GM12878 (cell line): Measurements from ENCODE around the gene TRIM47. TPM values are rescaled to one million over a fixed set of nuclear protein-coding genes. Genes with fewer than 3 reads are reported as not detected.

Experiments
- ATAC-seq: fragments of 200-7000 bp; cut with Tn5 transposase; 3 replicates; pipeline ENCODE4 v1.9.1; 2020; ENCODE audit warnings: mild to moderate bottlenecking, moderate library complexity
- BruUV-seq: library from RNA; stranded (reverse); fragments of 400-500 nt; replicated peaks from 2 replicates; lab custom pipeline; 2021; lab: Mats Ljungman, UMichigan
- CTCF ChIA-PET: fragments of 300-600 bp; sonication (Branson Sonifier 250); formaldehyde crosslinking; extraction: SDS; loops from one replicate; lab custom pipeline; 2021; ENCODE audit warnings: inconsistent platforms; lab: Yijun Ruan, JAX
- POLR2A ChIA-PET: fragments of 350-600 bp; formaldehyde crosslinking; extraction: SDS; loops from one replicate; lab custom pipeline; 2021; ENCODE audit warnings: inconsistent platforms; lab: Charles Lee
- RAD21 ChIA-PET: fragments of 300-600 bp; sonication (Branson Sonifier 250); formaldehyde crosslinking; loops from one replicate; lab custom pipeline; 2023; ENCODE audit warnings: antibody characterized with exemption; ENCODE audit not compliant: unreplicated experiment; lab: Charles Lee
- SMC1A ChIA-PET: fragments of 300-600 bp; sonication (Branson Sonifier 250); formaldehyde crosslinking; loops from one replicate; lab custom pipeline; 2023; ENCODE audit not compliant: unreplicated experiment, uncharacterized antibody; lab: Charles Lee
- DNase-seq: peaks from one replicate; pipeline ENCODE4 v3.0.0-alpha.2; 2011; ENCODE audit warnings: low read depth, low spot score
- FAIRE-seq: peaks from 3 replicates; lab custom pipeline; 2011; peaks lifted over from hg19 to GRCh38; lab: Jason Lieb, UNC
- H2AFZ ChIP-seq: 2 replicates; pipeline ENCODE4 v1.6.0; 2011; ENCODE audit warnings: low read depth, low read length, control low read depth; ENCODE audit not compliant: control insufficient read depth
- H3K27ac ChIP-seq: 2 replicates; pipeline ENCODE4 v1.5.1; 2011; ENCODE audit warnings: control low read depth; ENCODE audit not compliant: control insufficient read depth, insufficient read depth
- H3K27me3 ChIP-seq, 2 experiments: replicated peaks in 1 of 2; 2 replicates each; pipeline versions ENCODE4 v1.6.0 to v1.6.1; 2011; ENCODE audit warnings: low read length in 1 of 2; ENCODE audit not compliant: control insufficient read depth in 2 of 2, insufficient read depth in 2 of 2
- H3K36me3 ChIP-seq, 2 experiments: 2 replicates each; pipeline ENCODE4 v1.5.1; 2011; ENCODE audit warnings: low read length in 1 of 2; ENCODE audit not compliant: control insufficient read depth in 2 of 2, insufficient read depth in 2 of 2
- H3K4me1 ChIP-seq: 2 replicates; pipeline ENCODE4 v1.6.1; 2011; ENCODE audit warnings: mild to moderate bottlenecking, low read length, moderate library complexity, mixed read lengths; ENCODE audit not compliant: control insufficient read depth, insufficient read depth
- H3K4me2 ChIP-seq: 2 replicates; pipeline ENCODE4 v1.6.0; 2011; ENCODE audit warnings: control low read depth; ENCODE audit not compliant: control insufficient read depth, insufficient read depth
- H3K4me3 ChIP-seq: fragments of 200-600 bp; sonication (generic); 2 replicates; pipeline ENCODE4 v1.5.1; 2016
- H3K79me2 ChIP-seq: 2 replicates; pipeline ENCODE4 v1.6.0; 2011; ENCODE audit warnings: low read length; ENCODE audit not compliant: control insufficient read depth, insufficient read depth
- H3K9ac ChIP-seq: 2 replicates; pipeline ENCODE4 v1.8.0; 2011; ENCODE audit warnings: low read length, control low read depth, mixed read lengths; ENCODE audit not compliant: control insufficient read depth, insufficient read depth
- H3K9me3 ChIP-seq: replicated peaks from 3 replicates; pipeline ENCODE4 v1.5.1; 2011; ENCODE audit warnings: mild to moderate bottlenecking, low read length; ENCODE audit not compliant: control insufficient read depth, insufficient read depth
- H4K20me1 ChIP-seq: 2 replicates; pipeline ENCODE4 v1.6.0; 2011; ENCODE audit not compliant: control insufficient read depth, insufficient read depth
- ASH2L ChIP-seq: fragments of 300-600, 200-600 bp; sonication (generic); IDR thresholded peaks from 2 replicates; pipeline ENCODE4 v1.6.1; 2017; ENCODE audit warnings: low read depth, mild to moderate bottlenecking, borderline replicate concordance
- DPF2 ChIP-seq: fragments of 450-650 bp; IDR thresholded peaks from 2 replicates; pipeline ENCODE4 v1.6.1; 2017; ENCODE audit warnings: mild to moderate bottlenecking
- ESRRA ChIP-seq: IDR thresholded peaks from 2 replicates; pipeline ENCODE4 v1.6.1; 2012; ENCODE audit warnings: mild to moderate bottlenecking, low read length, improper control_type of control experiment
- GABPA ChIP-seq: IDR thresholded peaks from 2 replicates; pipeline ENCODE4 v1.6.1; 2014; ENCODE audit warnings: antibody characterized with exemption, low read depth, mild to moderate bottlenecking, inconsistent platforms
- HDAC2 ChIP-seq: fragments of 200-600 bp; sonication (generic); IDR thresholded peaks from 2 replicates; pipeline ENCODE4 v1.6.1; 2017
- IRF3 ChIP-seq: fragments of 450-650 bp; IDR thresholded peaks from 2 replicates; pipeline ENCODE4 v1.6.1; 2014; ENCODE audit warnings: mild to moderate bottlenecking
- IRF5 ChIP-seq: fragments of 450-650 bp; IDR thresholded peaks from 2 replicates; pipeline ENCODE4 v1.6.1; 2017; ENCODE audit warnings: borderline replicate concordance
- NKRF ChIP-seq: fragments of 450-650 bp; conservative IDR thresholded peaks from 2 replicates; pipeline ENCODE4 v1.6.1; 2017; ENCODE audit warnings: mild to moderate bottlenecking, moderate library complexity
- PAX8 ChIP-seq: fragments of 450-650 bp; IDR thresholded peaks from 2 replicates; pipeline ENCODE4 v1.6.1; 2017; ENCODE audit warnings: mild to moderate bottlenecking, moderate library complexity
- POLR2A ChIP-seq: IDR thresholded peaks from 2 replicates; pipeline ENCODE4 v1.6.1; 2011; ENCODE audit warnings: low read depth, mild to moderate bottlenecking, low read length
- RCOR1 ChIP-seq: conservative IDR thresholded peaks from 2 replicates; pipeline ENCODE4 v1.6.1; 2012; ENCODE audit warnings: low read depth, low read length, improper control_type of control experiment
- SMAD5 ChIP-seq: IDR thresholded peaks from 2 replicates; pipeline ENCODE4 v1.6.1; 2016; ENCODE audit warnings: antibody characterized with exemption, low read depth
- USF1 ChIP-seq: IDR thresholded peaks from 2 replicates; pipeline ENCODE4 v1.6.1; 2011; ENCODE audit warnings: borderline replicate concordance, low read depth, mild to moderate bottlenecking, moderate library complexity, mixed read lengths, low read length; ENCODE audit not compliant: insufficient read depth; ENCODE audit errors: extremely low read length
- ZNF384 ChIP-seq: IDR thresholded peaks from 2 replicates; pipeline ENCODE4 v1.6.1; 2012; ENCODE audit warnings: low read depth, mild to moderate bottlenecking, low read length, improper control_type of control experiment, borderline replicate concordance
- ZNF687 ChIP-seq: fragments of 450-650 bp; IDR thresholded peaks from 2 replicates; pipeline ENCODE4 v1.6.1; 2017; ENCODE audit warnings: mild to moderate bottlenecking, moderate library complexity
- WGBS: methylation state at CpG from one replicate; pipeline ENCODE4 v1.1.6; 2016; ENCODE audit warnings: low lambda C conversion rate; ENCODE audit not compliant: insufficient replicate concordance, insufficient coverage; ENCODE audit errors: missing lambda C conversion rate; 5-methylcytosine and 5-hydroxymethylcytosine counted together
- in situ Hi-C: fragments of 300-500 bp; cut with MboI; formaldehyde crosslinking; loops from 9 replicates; pipeline ENCODE4 v1.14.3; 2018; ENCODE audit warnings: mixed read lengths
- intact Hi-C: fragments of 100-400 bp; cut with micrococcal nuclease; formaldehyde crosslinking; loops from one replicate; pipeline ENCODE4 v1.14.2; 2022; ENCODE audit not compliant: unreplicated experiment
- polyA plus RNA-seq, 11 experiments: library from polyadenylated mRNA; depleted of rRNA in 4 of 11; unstranded in 6 of 11; stranded (reverse) in 5 of 11; fragments of >200 nt; fragmentation: Nextera tagmentation in 4 of 11; fragmentation: Illumina TruSeq in 1 of 11; extraction: Ambion mirVana in 4 of 11; extraction: Trizol in 1 of 11; gene quantifications; 1 replicate in 1 of 11; 2 replicates in 10 of 11; pipeline versions ENCODE4 v1.2.1 to v1.2.3, GENCODE V29; 2011 to 2016; ENCODE audit warnings: inconsistent platforms in 2 of 11, missing spikeins in 2 of 11, low read depth in 1 of 11
- total RNA-seq, 4 experiments: library from RNA; depleted of rRNA in 3 of 4; stranded (reverse); fragments of >200 nt in 3 of 4; fragmentation: Illumina TruSeq in 1 of 4; extraction: Trizol in 1 of 4; gene quantifications; 2 replicates each; pipeline versions ENCODE4 v1.2.1 to v1.2.3, GENCODE V29; 2013 to 2021

Gene TRIM47
- total and polyA plus RNA-seq, 10 of the 15 experiments (the other 5 are each of a cell fraction or from before 2014, with no cell fraction given) = 0.35 to 9.7 (median 5.3) TPM

GRCh38 chr17:75873587-75874322 is 4.6 kb downstream of the TRIM47 start:
- no peak overlapping the region for H3K27ac ChIP-seq
- H3K79me2 ChIP-seq = no peaks in the 10 kb centered on the region
- peaks cover 25% of the 10 kb centered on the region for H3K4me1 ChIP-seq
- WGBS = 70% methylated on average over 11 of the region's 11 CpGs
- H3K36me3 ChIP-seq = no peaks in the 10 kb centered on the region
- peaks cover 1 to 2% of the 10 kb centered on the region in 2 experiments; a peak in 3 of 4 replicates for H3K27me3 ChIP-seq
- DNase-seq = no peak
- RAD21 ChIA-PET = interaction anchor here (1.2 kb wide), 1 partner anchor 1499 kb away, joined by 3 read pairs; no protein-coding TSS in a partner anchor
- H2AFZ ChIP-seq = no peak overlapping the region
- H3K4me2 ChIP-seq = no peak overlapping the region
- H3K9me3 ChIP-seq = no peaks in the 10 kb centered on the region
- no peak overlapping the region for H3K4me3 ChIP-seq
- POLR2A ChIA-PET = no interaction called here
- intact Hi-C loops (no loop called here), in situ Hi-C loops (no loop called here)
- no peaks in the 10 kb centered on the region for H4K20me1 ChIP-seq
- SMC1A ChIA-PET = interaction anchor here (1.1 to 1.8 kb wide), 2 partner anchors 13 to 15 kb away, joined by 4 to 5 read pairs; no protein-coding TSS in a partner anchor
- no peak for FAIRE-seq
- BruUV-seq = no TSS peak
- CTCF ChIA-PET = interaction anchor here (0.7 to 7.9 kb wide), 4 partner anchors 14 to 129 kb away, joined by 4 to 81 read pairs (median 4); partner anchors contain the start of genes TRIM65 and WBP2
- no peak for ATAC-seq
- no peak overlapping the region for H3K9ac ChIP-seq
- no peak for TF ChIP-seq ZNF384
- no peak for TF ChIP-seq HDAC2
- TF ChIP-seq GABPA = no peak
- no peak for TF ChIP-seq DPF2
- no peak for TF ChIP-seq IRF5
- TF ChIP-seq PAX8 = no peak
- no peak for TF ChIP-seq ASH2L
- no peak for TF ChIP-seq RCOR1
- no peak for TF ChIP-seq USF1
- no peak for TF ChIP-seq NKRF
- no peak for TF ChIP-seq ZNF687
- no peak for TF ChIP-seq IRF3
- no peak for TF ChIP-seq POLR2A
- no peak for TF ChIP-seq ESRRA
- no peak for TF ChIP-seq SMAD5
